HG02852 (cell line): ENCODE data around the gene SLC18A2.
A peak's percentile ranks its signal among the peaks of the same experiment; 100 is the strongest.

ENCODE experiments used
- ATAC-seq: cut with Tn5 transposase; IDR thresholded peaks from one replicate; pipeline ENCODE4 v1.9.1; 2021; ENCODE audit warnings: mild to moderate bottlenecking, moderate library complexity; ENCODE audit not compliant: unreplicated experiment

Gene SLC18A2

DNA sequence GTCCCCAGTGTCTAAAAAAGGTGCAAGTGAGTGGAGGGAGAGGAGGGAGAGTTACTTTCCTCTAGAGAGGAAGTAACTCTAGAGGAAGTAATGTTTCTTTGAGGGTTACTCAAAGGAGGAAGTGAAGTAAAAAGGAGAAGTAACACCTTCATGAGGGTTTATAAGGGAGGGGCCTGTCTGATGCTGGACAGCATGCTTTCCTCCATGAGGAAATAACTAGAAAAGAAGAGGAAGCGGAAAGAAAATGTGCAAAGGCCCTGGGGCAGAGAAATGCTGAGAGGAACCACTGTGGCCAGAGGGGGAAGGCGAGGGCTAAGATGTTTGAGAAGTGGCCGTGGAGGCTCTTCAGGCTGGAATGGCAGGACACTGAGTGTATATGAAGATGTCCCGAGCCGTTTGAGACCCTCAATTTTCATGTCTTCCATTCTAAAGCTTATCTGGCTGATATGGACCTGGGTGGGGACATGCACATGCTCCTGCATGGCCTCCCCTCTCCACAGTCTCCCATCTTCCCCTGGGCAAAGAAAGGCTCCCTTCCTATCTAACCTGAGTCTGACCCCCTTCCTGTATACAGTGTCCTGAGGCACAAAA lies 3.4 kb upstream of the SLC18A2 start:
- ATAC-seq, result no peak

GRCh38 chr10:117239051-117239450 lies 1.9 kb upstream of the SLC18A2 start:
- no peak for ATAC-seq

DNA sequence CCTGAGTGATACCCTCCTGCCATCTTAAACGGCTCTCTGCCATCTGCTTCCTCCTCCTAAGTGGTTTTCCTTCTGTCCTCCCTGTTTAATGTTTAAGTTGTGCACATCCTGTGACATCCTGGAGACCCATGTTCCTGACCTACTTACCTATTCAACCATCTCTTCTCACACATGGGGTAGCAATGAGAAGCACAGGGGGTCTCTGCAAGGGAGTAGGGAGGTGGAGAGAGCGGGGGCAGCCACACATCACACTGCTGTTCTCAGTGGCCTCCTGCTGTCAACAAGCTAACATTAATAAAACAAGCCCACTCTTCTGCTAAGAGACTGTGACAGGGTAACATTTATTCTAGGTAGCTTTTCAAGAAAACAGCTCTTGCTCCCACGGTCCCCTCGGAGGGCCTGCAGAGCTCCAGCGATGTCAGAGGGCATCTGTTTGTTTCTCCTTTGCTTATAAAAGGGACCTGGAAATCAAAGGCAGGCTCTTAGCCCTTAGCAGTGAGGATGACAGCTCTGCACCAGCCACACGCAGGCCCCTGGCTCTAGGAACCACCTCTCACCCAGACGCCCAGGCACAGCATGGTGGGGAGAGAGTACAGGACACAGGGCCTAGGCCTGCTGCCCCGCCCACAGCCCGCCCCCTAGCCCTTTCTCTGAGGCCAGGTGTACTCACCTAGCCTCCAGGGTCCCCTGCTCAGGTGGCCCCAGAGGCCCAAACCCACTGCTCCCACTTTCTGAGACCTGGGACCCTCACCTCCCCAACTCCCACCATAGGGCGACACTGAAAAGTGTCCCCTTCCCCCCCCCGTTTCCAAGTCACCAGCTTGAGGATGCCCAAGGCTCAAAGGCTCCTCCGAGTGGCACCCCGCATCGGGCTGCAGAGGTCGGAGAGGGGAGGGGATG lies 943 bp upstream of the SLC18A2 start:
- ATAC-seq, result no peak

DNA sequence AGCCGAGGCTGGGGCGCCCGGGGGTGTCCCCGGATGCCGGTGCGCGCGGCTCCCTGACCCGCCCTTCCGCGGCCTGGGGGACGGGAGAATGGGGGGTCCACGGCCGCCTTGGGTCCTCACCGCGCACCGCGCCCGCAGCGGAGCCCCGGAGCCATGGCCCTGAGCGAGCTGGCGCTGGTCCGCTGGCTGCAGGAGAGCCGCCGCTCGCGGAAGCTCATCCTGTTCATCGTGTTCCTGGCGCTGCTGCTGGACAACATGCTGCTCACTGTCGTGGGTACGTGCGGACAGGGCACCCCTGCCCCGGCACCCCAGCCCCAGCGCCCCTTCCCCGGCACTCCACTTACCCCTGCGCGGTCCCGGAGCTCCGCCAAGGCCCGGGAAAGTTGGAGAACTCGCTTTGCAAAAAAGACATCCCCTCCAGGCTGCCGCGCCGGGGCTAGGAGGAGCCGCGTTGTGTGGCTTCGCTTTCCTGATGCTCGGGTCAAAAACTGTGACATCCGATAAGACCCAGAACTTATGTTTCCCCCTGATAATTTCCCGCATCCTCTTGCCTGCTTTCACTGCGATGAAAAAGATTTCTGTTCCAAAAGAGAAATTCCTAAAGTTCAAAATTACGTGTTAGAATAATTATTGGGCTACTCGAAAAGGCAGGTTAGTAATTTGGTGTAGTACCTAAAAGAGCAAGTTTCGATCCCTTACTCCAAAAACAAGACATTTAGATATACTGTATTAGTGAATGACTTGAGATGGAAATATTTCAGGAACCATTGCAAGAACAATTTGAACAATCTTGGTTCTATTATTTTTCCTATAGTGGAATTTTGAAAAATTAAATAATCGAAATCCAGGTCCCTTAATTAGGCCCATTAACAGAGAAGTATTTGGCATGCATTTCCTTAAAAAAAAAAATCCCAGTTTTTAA lies 888 bp downstream of the SLC18A2 start:
- ATAC-seq, result no peak

GRCh38 chr10:117242463-117242832 lies 1.5 kb downstream of the SLC18A2 start:
- ATAC-seq, result no peak

- no peak for ATAC-seq
Observed at GRCh38 chr10:117246997-117247671, 6.2 kb downstream of the SLC18A2 start.

- ATAC-seq, result no peak
Observed at GRCh38 chr10:117248750-117249465, 8.0 kb downstream of the SLC18A2 start.

DNA sequence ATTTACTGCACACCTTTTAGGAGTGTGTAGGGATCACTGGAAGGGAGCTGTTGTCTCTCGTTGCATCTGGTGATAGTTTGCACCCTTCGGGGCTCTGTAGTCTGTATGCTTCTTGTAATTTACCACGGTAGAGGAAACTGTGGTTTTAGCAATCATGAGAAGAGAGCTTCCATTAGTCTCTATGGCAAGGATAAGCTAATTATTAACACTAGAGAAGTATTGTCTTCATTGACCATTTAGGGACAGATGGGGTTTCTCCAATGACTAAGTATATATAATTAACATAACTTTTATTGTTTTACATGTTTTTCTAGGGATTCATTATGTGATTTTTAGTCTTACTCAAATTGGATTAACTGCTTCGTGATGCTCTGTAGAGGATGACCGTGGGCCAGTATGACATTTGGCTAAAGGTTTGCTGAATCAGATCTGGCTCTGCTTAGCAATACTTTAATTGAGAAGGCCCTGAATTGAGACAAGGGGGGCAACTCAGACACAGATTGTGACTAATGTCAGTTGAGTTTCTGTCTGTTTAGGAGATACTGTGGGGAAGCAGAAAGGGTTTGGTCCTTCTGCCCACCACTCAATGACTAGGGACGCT lies 8.7 kb downstream of the SLC18A2 start:
- no peak for ATAC-seq

DNA sequence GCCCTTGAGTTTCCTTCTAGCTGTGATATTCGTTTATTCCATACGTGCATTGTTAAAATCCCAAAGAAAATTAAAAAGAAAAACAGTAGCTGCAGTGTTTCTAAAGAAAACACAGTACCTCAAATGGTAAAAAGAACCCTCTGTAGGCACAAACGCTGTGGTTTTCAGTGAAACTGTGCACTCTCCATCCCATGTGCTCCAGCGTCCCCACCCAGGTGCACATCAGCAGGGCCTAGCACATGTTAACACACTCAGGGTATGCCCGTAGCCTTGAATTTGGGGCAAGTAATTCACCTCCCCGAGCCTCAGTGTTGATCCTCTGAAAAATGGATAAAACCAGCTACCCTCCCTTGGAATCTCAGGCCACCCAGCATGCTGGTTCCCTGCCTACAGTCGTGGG lies 9.5 kb downstream of the SLC18A2 start:
- ATAC-seq, result no peak

GRCh38 chr10:117253908-117254307 lies 13.0 kb downstream of the SLC18A2 start:
- no peak for ATAC-seq

GRCh38 chr10:117254338-117254737 lies 13.4 kb downstream of the SLC18A2 start:
- no peak for ATAC-seq

DNA sequence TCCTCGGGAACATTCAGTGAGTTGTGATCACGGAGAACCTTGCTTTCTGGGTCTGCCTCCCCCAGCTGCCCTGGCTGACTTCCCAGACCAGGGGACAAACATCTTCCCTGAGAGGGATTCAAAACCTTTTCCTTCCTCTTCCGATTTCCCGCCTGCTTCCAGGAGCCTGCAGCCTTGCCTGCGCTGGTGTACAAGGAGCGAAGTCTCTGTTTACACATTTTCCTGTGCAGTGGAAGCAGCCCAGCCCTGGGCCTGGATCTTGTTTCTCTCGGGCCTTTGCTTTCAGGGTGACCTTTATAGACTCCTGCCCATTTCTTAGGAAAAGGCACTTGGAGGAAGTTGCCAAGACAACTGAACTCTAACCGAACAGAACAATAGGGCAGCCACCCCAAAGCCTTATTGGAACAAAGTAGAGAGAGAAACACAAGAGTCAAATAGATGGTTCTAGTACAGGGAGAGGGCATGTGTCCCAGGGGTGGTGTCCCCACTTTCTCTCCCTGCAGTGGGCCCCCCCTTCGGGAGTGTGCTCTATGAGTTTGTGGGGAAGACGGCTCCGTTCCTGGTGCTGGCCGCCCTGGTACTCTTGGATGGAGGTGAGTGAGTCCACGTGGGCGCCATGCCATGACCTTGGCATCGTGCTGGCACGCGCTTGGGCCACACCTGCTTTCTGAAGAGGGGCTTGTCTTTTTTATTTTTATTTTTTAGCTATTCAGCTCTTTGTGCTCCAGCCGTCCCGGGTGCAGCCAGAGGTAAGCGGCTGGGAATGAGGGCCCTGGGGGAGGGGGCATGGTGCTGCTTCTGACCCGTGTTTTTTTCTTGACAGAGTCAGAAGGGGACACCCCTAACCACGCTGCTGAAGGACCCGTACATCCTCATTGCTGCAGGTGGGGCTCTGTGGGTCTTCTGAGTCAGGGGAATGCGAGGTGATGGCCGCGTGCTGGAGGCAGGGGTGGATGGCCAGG lies 14.1 kb downstream of the SLC18A2 start:
- ATAC-seq, result no peak

DNA sequence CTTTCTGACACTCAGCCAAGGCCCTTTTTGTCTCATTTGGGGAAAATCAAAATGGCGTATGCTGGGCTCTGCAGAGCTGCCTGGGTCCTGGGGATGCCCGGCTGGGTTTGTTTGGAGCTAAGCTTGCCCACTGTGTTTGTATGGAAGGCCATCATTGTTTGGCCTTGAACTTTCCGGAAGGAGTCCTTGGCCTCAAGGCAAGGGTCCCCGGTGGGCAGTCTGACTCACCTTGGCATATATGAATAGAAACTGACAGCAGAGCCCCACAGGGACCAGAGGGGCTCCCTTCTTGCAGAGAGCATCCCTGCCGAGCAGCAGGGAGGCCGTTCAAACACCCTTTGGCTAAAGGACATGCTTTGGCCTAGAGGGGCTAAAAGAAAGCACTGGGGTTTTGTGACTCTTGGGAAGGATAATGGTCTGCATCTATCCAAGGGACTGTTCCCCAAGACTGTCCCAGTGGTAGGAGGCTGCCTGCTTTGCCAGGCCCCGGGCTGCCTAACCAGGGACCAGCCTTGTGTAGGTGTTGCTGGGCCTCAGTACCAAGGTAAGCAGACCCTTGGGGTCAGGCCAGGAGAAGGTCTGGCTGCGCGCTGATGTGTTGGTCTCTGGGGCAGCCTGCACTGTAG lies 15.0 kb downstream of the SLC18A2 start:
- no peak for ATAC-seq

DNA sequence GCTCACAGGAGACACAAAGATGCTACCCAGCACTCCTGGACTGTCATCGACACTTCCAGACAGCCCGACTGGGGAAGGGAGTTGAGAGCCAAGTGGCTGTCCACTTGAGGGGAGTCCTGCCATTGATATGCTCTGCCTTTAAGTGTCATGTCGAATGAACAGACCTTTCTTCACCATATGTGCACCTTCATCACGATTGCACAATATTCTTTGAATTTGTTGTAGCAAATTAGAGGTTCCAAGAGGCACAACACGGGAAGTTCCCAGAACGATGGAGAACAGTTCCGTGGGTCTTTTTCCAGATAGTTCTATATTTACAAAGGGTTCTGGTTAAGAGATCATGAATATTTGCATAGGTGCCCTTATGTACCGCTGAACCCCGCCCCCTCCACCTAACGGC lies 16.0 kb downstream of the SLC18A2 start:
- no peak for ATAC-seq

- ATAC-seq, result no peak
Observed at GRCh38 chr10:117257721-117258120, 16.8 kb downstream of the SLC18A2 start.

DNA sequence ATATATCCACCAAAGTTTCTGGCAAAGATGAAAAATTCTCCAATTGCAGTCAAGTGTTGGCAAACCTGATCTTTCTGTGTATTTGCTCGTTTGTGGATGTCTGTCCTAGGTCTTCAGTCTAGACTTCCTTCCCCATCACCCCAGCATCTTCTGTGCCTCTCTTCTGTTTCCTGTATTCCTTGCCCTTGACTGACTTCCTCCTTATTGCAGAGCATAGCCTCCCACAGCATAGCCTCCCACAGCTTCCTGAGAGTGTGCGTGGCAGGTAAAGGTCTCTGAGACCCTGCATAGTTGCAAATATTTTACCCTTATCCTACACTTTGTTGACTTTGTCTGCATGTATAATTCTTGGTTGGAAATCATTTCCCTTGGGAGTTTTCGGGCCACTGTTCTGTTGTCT lies 18.4 kb downstream of the SLC18A2 start:
- no peak for ATAC-seq

DNA sequence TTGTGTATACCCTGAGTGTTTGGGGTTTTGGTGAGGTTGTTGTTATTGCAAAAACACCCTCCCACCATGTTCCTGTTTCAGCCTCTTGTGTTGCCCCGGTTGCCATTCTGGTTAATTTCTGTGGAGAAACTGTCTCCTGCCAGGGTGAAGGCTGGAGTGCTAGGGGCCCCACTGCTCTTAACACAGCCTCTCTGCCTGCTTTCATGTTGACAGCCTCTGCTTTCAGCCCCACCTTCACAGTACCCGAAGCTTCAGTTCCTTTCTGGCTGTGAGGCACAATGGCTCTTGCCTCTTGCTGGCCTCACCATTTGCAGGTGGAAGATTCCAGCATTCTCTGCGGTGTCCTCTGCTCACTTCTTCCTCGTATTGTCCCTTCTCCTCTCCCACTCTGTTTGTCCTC lies 19.2 kb downstream of the SLC18A2 start:
- ATAC-seq, result peak; percentile 51

DNA sequence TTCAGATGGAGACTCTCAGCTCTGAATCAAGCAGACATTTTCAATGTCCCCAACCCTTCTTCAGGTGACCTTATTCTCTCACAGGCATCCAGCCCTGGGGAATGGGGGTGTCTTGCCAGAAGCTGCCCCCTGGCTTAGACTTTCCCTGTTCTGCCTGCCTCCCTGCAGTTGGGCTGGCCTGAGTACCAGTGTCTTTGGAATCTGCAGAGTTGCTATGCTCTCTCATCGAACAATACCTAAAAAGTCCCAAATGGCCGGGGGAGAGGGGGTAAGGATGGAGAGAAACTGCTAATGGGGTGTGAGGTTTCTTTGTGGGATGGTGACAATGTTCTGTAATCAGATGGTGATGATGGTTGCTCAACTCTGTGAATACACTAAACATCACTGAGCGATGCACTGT lies 20.6 kb downstream of the SLC18A2 start:
- ATAC-seq, result no peak
